ENCODE results near the gene ELAVL1. TPM values are rescaled to one million over a fixed set of nuclear protein-coding genes. Genes with fewer than 3 reads are reported as not detected.

ELAVL1 gene
- polyA plus RNA-seq, 1 experiment = 44.7 TPM

- no peaks in the 10 kb centered on the region for H3K27me3 ChIP-seq (ENCODE audit: control insufficient read depth, insufficient read depth, low read length)
- CTCF ChIA-PET = no interaction called here
These were observed 11.3 kb downstream of the ELAVL1 start for GRCh38 chr19:7994114-7994513.

GRCh38 chr19:7993560-7993959, 11.9 kb downstream of the ELAVL1 start:
- TF ChIP-seq CTCF (IDR thresholded peaks at IDR 0.05; ENCODE audit: low read depth, low read length) = no peak
- POLR2A ChIA-PET = no interaction called here
- Histone ChIP-seq H3K9me3 (ENCODE audit: control insufficient read depth, insufficient read depth, low read length) (no peaks in the 10 kb centered on the region), H3K27ac (ENCODE audit: low read depth, low read length) (no peak overlapping the region), H3K4me3 (ENCODE audit: low read depth, low read length) (no peak overlapping the region), H3K27me3 (ENCODE audit: control insufficient read depth, insufficient read depth, low read length) (no peaks in the 10 kb centered on the region)
- CTCF ChIA-PET = no interaction called here
- DNase-seq (ENCODE audit: low read depth, low spot score) = no peak

More at GRCh38 chr19:7994114-7994513, 11.3 kb downstream of the ELAVL1 start:
- H3K4me3 ChIP-seq (ENCODE audit: low read depth, low read length) = no peak overlapping the region
- no peak for DNase-seq (ENCODE audit: low read depth, low spot score)
- TF ChIP-seq CTCF (IDR thresholded peaks at IDR 0.05; ENCODE audit: low read depth, low read length) = no peak
- H3K9me3 ChIP-seq (ENCODE audit: control insufficient read depth, insufficient read depth, low read length) = no peaks in the 10 kb centered on the region
- no peak overlapping the region for H3K27ac ChIP-seq (ENCODE audit: low read depth, low read length)
- POLR2A ChIA-PET = no interaction called here

- CTCF ChIA-PET = interaction anchor here (0.5 to 1.4 kb wide), 2 partner anchors 10 to 121 kb away, joined by 4 to 7 read pairs; no protein-coding TSS in a partner anchor
- TF ChIP-seq CTCF (IDR thresholded peaks at IDR 0.05; ENCODE audit: low read depth, low read length) = no peak
- Histone ChIP-seq H3K4me3 (ENCODE audit: low read depth, low read length) (no peak overlapping the region), H3K9me3 (ENCODE audit: control insufficient read depth, insufficient read depth, low read length) (no peaks in the 10 kb centered on the region), H3K27ac (ENCODE audit: low read depth, low read length) (no peak overlapping the region), H3K27me3 (ENCODE audit: control insufficient read depth, insufficient read depth, low read length) (no peaks in the 10 kb centered on the region)
- POLR2A ChIA-PET = no interaction called here
- DNase-seq (ENCODE audit: low read depth, low spot score) = no peak
These were observed 12.9 kb downstream of the ELAVL1 start for GRCh38 chr19:7992575-7992974.

- POLR2A ChIA-PET = interaction anchor here (0.6 kb wide), 1 partner anchor 442 kb away, joined by 4 read pairs; no protein-coding TSS in a partner anchor
- DNase-seq (ENCODE audit: low read depth, low spot score) = no peak
- no peaks in the 10 kb centered on the region for H3K27me3 ChIP-seq (ENCODE audit: control insufficient read depth, insufficient read depth, low read length)
- no peak overlapping the region for H3K4me3 ChIP-seq (ENCODE audit: low read depth, low read length)
- no peak overlapping the region for H3K27ac ChIP-seq (ENCODE audit: low read depth, low read length)
- no peak for TF ChIP-seq CTCF (IDR thresholded peaks at IDR 0.05; ENCODE audit: low read depth, low read length)
- no peaks in the 10 kb centered on the region for H3K9me3 ChIP-seq (ENCODE audit: control insufficient read depth, insufficient read depth, low read length)
- CTCF ChIA-PET = interaction anchor here (0.8 to 4.5 kb wide), 3 partner anchors 13 to 45 kb away, joined by 3 to 42 read pairs (median 3); no protein-coding TSS in a partner anchor
These were observed 16.3 kb downstream of the ELAVL1 start for GRCh38 chr19:7989071-7989575.

GRCh38 chr19:7988307-7988706, 17.1 kb downstream of the ELAVL1 start:
- ChIA-PET CTCF (interaction anchor here (2.1 to 4.5 kb wide), 2 partner anchors 13 to 44 kb away, joined by 9 to 42 read pairs; no protein-coding TSS in a partner anchor), POLR2A (interaction anchor here (0.5 to 0.6 kb wide), 2 partner anchors 118 to 441 kb away, joined by 4 to 6 read pairs; no protein-coding TSS in a partner anchor)
- no peaks in the 10 kb centered on the region for H3K9me3 ChIP-seq (ENCODE audit: control insufficient read depth, insufficient read depth, low read length)
- no peak overlapping the region for H3K27ac ChIP-seq (ENCODE audit: low read depth, low read length)
- no peak overlapping the region for H3K4me3 ChIP-seq (ENCODE audit: low read depth, low read length)
- TF ChIP-seq CTCF (IDR thresholded peaks at IDR 0.05; ENCODE audit: low read depth, low read length) = no peak
- DNase-seq (ENCODE audit: low read depth, low spot score) = no peak
- no peaks in the 10 kb centered on the region for H3K27me3 ChIP-seq (ENCODE audit: control insufficient read depth, insufficient read depth, low read length)
